CD4-positive, alpha-beta T cell treated with Interleukin-12 subunit alpha and Interleukin-12 subunit beta, for 1 hour (primary cell): ENCODE data around the gene HNRNPUL1.

ENCODE experiments used
- DNase-seq: peaks from one replicate; pipeline ENCODE4 v3.0.0-alpha.2; 2020

Gene HNRNPUL1

GRCh38 chr19:41309180-41310032 is 45.2 kb downstream of the HNRNPUL1 start:
- no peak for DNase-seq

GRCh38 chr19:41310033-41310831 is 46.1 kb downstream of the HNRNPUL1 start, which contains the start of gene CCDC97:
TSS of gene CCDC97 (plus strand) at chr19:41310172. CDS start at chr19:41310311, 139 bp downstream.
- peak; percentile 91 for DNase-seq

GRCh38 chr19:41311072-41311471 is 46.9 kb downstream of the HNRNPUL1 start:
- DNase-seq, result no peak

- no peak for DNase-seq
These were observed 47.4 kb downstream of the HNRNPUL1 start for GRCh38 chr19:41311613-41312012.

- DNase-seq, result no peak
These were observed 52.2 kb downstream of the HNRNPUL1 start for GRCh38 chr19:41316306-41316920.

- DNase-seq, result no peak
These were observed 54.7 kb downstream of the HNRNPUL1 start for GRCh38 chr19:41318696-41319499.

- no peak for DNase-seq
These were observed 55.5 kb downstream of the HNRNPUL1 start for GRCh38 chr19:41319500-41320184.

- DNase-seq, result no peak
These were observed 56.0 kb downstream of the HNRNPUL1 start for GRCh38 chr19:41320185-41320518.

GRCh38 chr19:41320568-41320967 is 56.4 kb downstream of the HNRNPUL1 start:
- no peak for DNase-seq

- no peak for DNase-seq
These were observed 57.0 kb downstream of the HNRNPUL1 start for GRCh38 chr19:41321204-41321599.

GRCh38 chr19:41321600-41322270 is 57.6 kb downstream of the HNRNPUL1 start:
- no peak for DNase-seq

GRCh38 chr19:41322451-41322850 is 58.3 kb downstream of the HNRNPUL1 start:
- DNase-seq, result no peak

GRCh38 chr19:41323023-41323422 is 58.9 kb downstream of the HNRNPUL1 start:
- no peak for DNase-seq

GRCh38 chr19:41323430-41324125 is 59.4 kb downstream of the HNRNPUL1 start:
- no peak for DNase-seq

GRCh38 chr19:41324231-41324702 is 60.1 kb downstream of the HNRNPUL1 start:
- DNase-seq, result no peak

- no peak for DNase-seq
These were observed 60.9 kb downstream of the HNRNPUL1 start for GRCh38 chr19:41324921-41325639.

GRCh38 chr19:41325640-41325946 is 61.4 kb downstream of the HNRNPUL1 start:
- DNase-seq, result no peak

- peak; percentile 37 for DNase-seq
These were observed 62.0 kb downstream of the HNRNPUL1 start for GRCh38 chr19:41325947-41326706.

GRCh38 chr19:41327076-41327575 is 63.0 kb downstream of the HNRNPUL1 start:
- peak; percentile 49 for DNase-seq
